Measurements from ENCODE around the gene DRD4. TPM values are rescaled to one million over a fixed set of nuclear protein-coding genes. Genes with fewer than 3 reads are reported as not detected.

Gene DRD4
- total and polyA plus RNA-seq, 9 of the 15 experiments (the other 6 are each of a cell fraction or from before 2014, with no cell fraction given), result 0.04 to 0.95 (median 0.21) TPM; not detected in 5

DNA sequence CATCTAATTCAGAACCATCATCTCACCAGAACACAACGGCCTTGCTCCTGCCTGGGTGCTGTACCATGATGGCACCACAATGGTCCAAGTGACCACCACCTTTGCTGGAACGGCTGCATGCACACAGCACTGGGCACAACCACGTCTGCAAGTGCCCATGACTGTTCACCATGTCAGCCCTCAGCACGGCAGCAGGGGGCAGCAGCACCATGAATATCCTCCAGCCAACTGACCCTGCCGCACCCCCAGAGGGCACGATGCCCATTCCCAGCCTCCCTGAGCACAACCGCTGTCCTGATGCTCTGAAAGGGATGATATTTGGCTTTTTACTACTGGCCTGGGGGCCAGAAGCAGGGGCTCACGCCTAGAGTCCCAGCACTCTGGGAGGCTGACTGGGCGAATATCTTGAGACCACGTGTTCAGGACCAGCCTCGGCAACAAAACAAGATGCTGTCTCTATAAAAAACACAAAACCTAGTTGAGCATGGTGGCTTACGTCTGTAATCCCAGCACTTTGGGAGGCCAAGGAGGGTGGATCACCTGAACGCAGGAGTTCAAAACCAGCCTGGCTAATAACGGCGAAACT, 25.7 kb downstream of the DRD4 start:
- H3K4me1 ChIP-seq (replicated peaks in 1 of 2; ENCODE audit: control insufficient read depth in 2 of 2, insufficient read depth in 2 of 2, low read length in 2 of 2), result peaks cover 16 to 34% of the 10 kb centered on the region in 2 experiments; a peak in 4 of 5 replicates
- no peak overlapping the region for H3K4me2 ChIP-seq (ENCODE audit: insufficient read depth, low read length)
- peaks cover 84% of the 10 kb centered on the region for H3K36me3 ChIP-seq (ENCODE audit: control insufficient read depth, insufficient read depth, low read length)
- peaks cover 3% of the 10 kb centered on the region; the same call in 1 of the 2 replicates for H3K9me3 ChIP-seq (replicated peaks; ENCODE audit: control insufficient read depth, insufficient read depth, low read depth, low read length)
- H3K27ac ChIP-seq (ENCODE audit: extremely low read depth, low read depth, low read length), result no peak overlapping the region
- DNase-seq (ENCODE audit: extremely low read depth in 1 of 4, low spot score in 3 of 4) (peak; percentile 53 to 72 (median 67)), ATAC-seq (peak; percentile 72), FAIRE-seq (no peak)
- POLR2A ChIA-PET, result no interaction called here
- CTCF ChIA-PET (ENCODE audit: low intra/inter-chr PET ratio), result interaction anchor here (2.1 to 2.4 kb wide), 2 partner anchors 61 to 65 kb away, joined by 16 to 22 read pairs; no protein-coding TSS in a partner anchor
- no peaks in the 10 kb centered on the region for H4K20me1 ChIP-seq (replicated peaks; ENCODE audit: control insufficient read depth, insufficient read depth, low read length)
- WGBS (ENCODE audit: insufficient coverage, low coverage, missing lambda C conversion rate), result 76% methylated on average over 15 of the region's 15 CpGs
- H3K9me1 ChIP-seq (ENCODE audit: control insufficient read depth, insufficient read depth, low read length), result no peaks in the 10 kb centered on the region
- in situ Hi-C loops (cut with MboI), result no loop called here
- BruUV-seq (replicated peaks), result no TSS peak
- H2AFZ ChIP-seq (ENCODE audit: low read depth, low read length), result no peak overlapping the region
- no peak overlapping the region for H3K9ac ChIP-seq (ENCODE audit: insufficient read depth in 1 of 2, low read depth in 2 of 2, low read length in 2 of 2)
- intact Hi-C loops (cut with micrococcal nuclease), result loop anchor here (2.0 kb wide), 1 partner anchor 60 kb away; no protein-coding TSS in a partner anchor
- peaks cover 32% of the 10 kb centered on the region for H3K79me2 ChIP-seq (ENCODE audit: control insufficient read depth, insufficient read depth, low read length)
- H3K4me3 ChIP-seq, result no peak overlapping the region
- H3K27me3 ChIP-seq (ENCODE audit: control insufficient read depth in 2 of 2, insufficient read depth in 2 of 2, low read length in 2 of 2), result no peaks in the 10 kb centered on the region
- peak; percentile 46; the same call in 1 of the 2 replicates for TF ChIP-seq NFIC (IDR thresholded peaks at IDR 0.05)
- no peak for TF ChIP-seq U2AF1 (optimal IDR thresholded peaks at IDR 0.05; ENCODE audit: low read depth, low read length)
- no peak for TF ChIP-seq PHTF2 (CRISPR knock-in tag; IDR thresholded peaks at IDR 0.05)
- no peak for TF ChIP-seq TOE1 (IDR thresholded peaks at IDR 0.05; ENCODE audit: borderline replicate concordance)
- TF ChIP-seq TOE1 (CRISPR knock-in tag; IDR thresholded peaks at IDR 0.05; ENCODE audit: borderline replicate concordance, low read depth), result no peak
- no peak for TF ChIP-seq SRSF7 (optimal IDR thresholded peaks at IDR 0.05; ENCODE audit: low read depth, low read length)
- no peak for TF ChIP-seq ZNF778 (CRISPR knock-in tag; IDR thresholded peaks at IDR 0.05)
- TF ChIP-seq ARID2 (IDR thresholded peaks at IDR 0.05), result peak; percentile 67; the same call in 1 of the 2 replicates
- TF ChIP-seq TGIF2 (CRISPR knock-in tag; IDR thresholded peaks at IDR 0.05), result no peak
- no peak for TF ChIP-seq HLTF (IDR thresholded peaks at IDR 0.05)
- TF ChIP-seq FIP1L1 (IDR thresholded peaks at IDR 0.05; ENCODE audit: low read depth, low read length, poor library complexity, severe bottlenecking), result no peak
- TF ChIP-seq, protein P1, sequence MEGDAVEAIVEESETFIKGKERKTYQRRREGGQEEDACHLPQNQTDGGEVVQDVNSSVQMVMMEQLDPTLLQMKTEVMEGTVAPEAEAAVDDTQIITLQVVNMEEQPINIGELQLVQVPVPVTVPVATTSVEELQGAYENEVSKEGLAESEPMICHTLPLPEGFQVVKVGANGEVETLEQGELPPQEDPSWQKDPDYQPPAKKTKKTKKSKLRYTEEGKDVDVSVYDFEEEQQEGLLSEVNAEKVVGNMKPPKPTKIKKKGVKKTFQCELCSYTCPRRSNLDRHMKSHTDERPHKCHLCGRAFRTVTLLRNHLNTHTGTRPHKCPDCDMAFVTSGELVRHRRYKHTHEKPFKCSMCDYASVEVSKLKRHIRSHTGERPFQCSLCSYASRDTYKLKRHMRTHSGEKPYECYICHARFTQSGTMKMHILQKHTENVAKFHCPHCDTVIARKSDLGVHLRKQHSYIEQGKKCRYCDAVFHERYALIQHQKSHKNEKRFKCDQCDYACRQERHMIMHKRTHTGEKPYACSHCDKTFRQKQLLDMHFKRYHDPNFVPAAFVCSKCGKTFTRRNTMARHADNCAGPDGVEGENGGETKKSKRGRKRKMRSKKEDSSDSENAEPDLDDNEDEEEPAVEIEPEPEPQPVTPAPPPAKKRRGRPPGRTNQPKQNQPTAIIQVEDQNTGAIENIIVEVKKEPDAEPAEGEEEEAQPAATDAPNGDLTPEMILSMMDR (IDR thresholded peaks at IDR 0.05 in 2 of 3, conservative IDR thresholded peaks at IDR 0.05 in 1 of 3; ENCODE audit: insufficient read depth in 2 of 3, low read depth in 1 of 3, low read length in 3 of 3), result peak; percentile 78 to 79 (median 78)
